GM23338 (cell line): ENCODE data around the gene NPAS3. TPM values are rescaled to one million over a fixed set of nuclear protein-coding genes. Genes with fewer than 3 reads are reported as not detected.

Experiments used
- ATAC-seq: fragments of 200-7000 bp; cut with Tn5 transposase; 3 replicates; pipeline ENCODE4 v1.9.1; 2020
- DNase-seq: peaks from one replicate; pipeline ENCODE4 v3.0.0-alpha.2; 2015; ENCODE audit warnings: low spot score
- H2AFZ ChIP-seq: fragments of 200-600 bp; sonication (generic); 2 replicates; pipeline ENCODE4 v1.8.0; 2016; ENCODE audit warnings: antibody characterized with exemption, mild to moderate bottlenecking, moderate library complexity
- H3F3A ChIP-seq: fragments of 200-600 bp; sonication (generic); replicated peaks from 2 replicates; pipeline ENCODE4 v1.8.0; 2017; ENCODE audit warnings: antibody characterized with exemption, mixed run types, low read depth
- H3K27ac ChIP-seq: fragments of 200-600 bp; sonication (generic); 2 replicates; pipeline ENCODE4 v1.6.1; 2016; ENCODE audit warnings: low read depth
- H3K27me3 ChIP-seq: fragments of 200-600 bp; sonication (generic); 2 replicates; pipeline ENCODE4 v1.8.0; 2016; ENCODE audit warnings: mild to moderate bottlenecking, mixed run types, moderate library complexity; ENCODE audit not compliant: insufficient read depth
- H3K36me3 ChIP-seq: fragments of 200-600 bp; sonication (generic); 2 replicates; pipeline ENCODE4 v1.8.0; 2016; ENCODE audit warnings: mild to moderate bottlenecking; ENCODE audit not compliant: insufficient read depth
- H3K4me1 ChIP-seq: fragments of 200-600 bp; sonication (generic); 2 replicates; pipeline ENCODE4 v1.8.0; 2016; ENCODE audit warnings: mild to moderate bottlenecking, moderate library complexity; ENCODE audit not compliant: insufficient read depth
- H3K4me2 ChIP-seq: fragments of 200-600 bp; sonication (generic); 2 replicates; pipeline ENCODE4 v1.7.1; 2017; ENCODE audit warnings: mixed run types
- H3K4me3 ChIP-seq: fragments of 200-600 bp; sonication (generic); 2 replicates; pipeline ENCODE4 v1.6.1; 2016; ENCODE audit warnings: mixed run types
- H3K79me2 ChIP-seq: fragments of 200-600 bp; sonication (generic); replicated peaks from 2 replicates; pipeline ENCODE4 v1.8.0; 2017; ENCODE audit warnings: mild to moderate bottlenecking; ENCODE audit not compliant: insufficient read depth
- H3K9me2 ChIP-seq: fragments of 200-600 bp; sonication (generic); 2 replicates; pipeline ENCODE4 v1.8.0; 2017; ENCODE audit not compliant: insufficient read depth
- H4K20me1 ChIP-seq: fragments of 200-600 bp; sonication (generic); replicated peaks from 2 replicates; pipeline ENCODE4 v1.8.0; 2017; ENCODE audit warnings: mild to moderate bottlenecking; ENCODE audit not compliant: insufficient read depth
- H3K27ac Mint-ChIP-seq: 2 replicates; pipeline ENCODE4 v1.8.0; 2020; ENCODE audit warnings: inconsistent platforms, mild to moderate bottlenecking, moderate library complexity, mixed read lengths
- H3K27me3 Mint-ChIP-seq: 3 replicates; pipeline ENCODE4 v1.8.0; 2022; ENCODE audit warnings: low read depth, mild to moderate bottlenecking, moderate library complexity, mixed read lengths, inconsistent platforms; ENCODE audit not compliant: insufficient read depth, poor library complexity
- H3K36me3 Mint-ChIP-seq: 3 replicates; pipeline ENCODE4 v1.8.0; 2021; ENCODE audit warnings: low read depth, mild to moderate bottlenecking, inconsistent platforms, moderate library complexity, mixed read lengths
- H3K4me1 Mint-ChIP-seq: 3 replicates; pipeline ENCODE4 v1.8.0; 2020; ENCODE audit warnings: mild to moderate bottlenecking, inconsistent platforms, mixed read lengths
- H3K4me3 Mint-ChIP-seq: 3 replicates; pipeline ENCODE4 v1.8.0; 2021; ENCODE audit warnings: moderate library complexity, mild to moderate bottlenecking, inconsistent platforms, mixed read lengths
- H3K9me3 Mint-ChIP-seq: 3 replicates; pipeline ENCODE4 v1.8.0; 2020; ENCODE audit warnings: moderate library complexity, mild to moderate bottlenecking, inconsistent platforms, mixed read lengths
- CREB1 ChIP-seq: fragments of 250-450 bp; sonication (Bioruptor Pico); IDR thresholded peaks from 2 replicates; pipeline ENCODE4 v1.5.0; 2020; ENCODE audit warnings: low read depth, mild to moderate bottlenecking, moderate library complexity
- EZH2phosphoT487 ChIP-seq: fragments of 200-600 bp; sonication (generic); IDR thresholded peaks from one replicate; pipeline ENCODE4 v1.8.1; 2018; ENCODE audit warnings: antibody characterized with exemption; ENCODE audit not compliant: unreplicated experiment
- JUNB ChIP-seq: IDR thresholded peaks from one replicate; pipeline ENCODE4 v1.6.1; 2016; ENCODE audit warnings: antibody characterized with exemption; ENCODE audit not compliant: unreplicated experiment
- NANOG ChIP-seq: IDR thresholded peaks from 2 replicates; pipeline ENCODE4 v1.6.1; 2016; ENCODE audit warnings: antibody characterized with exemption, borderline replicate concordance
- STAT1 ChIP-seq: IDR thresholded peaks from one replicate; pipeline ENCODE4 v1.6.1; 2016; ENCODE audit warnings: antibody characterized with exemption; ENCODE audit not compliant: unreplicated experiment
- ZNF114 ChIP-seq: fragments of 250-450 bp; sonication (Bioruptor Pico); IDR thresholded peaks from 2 replicates; pipeline ENCODE4 v1.5.0; 2020; ENCODE audit warnings: mild to moderate bottlenecking, moderate library complexity
- ZNF331 ChIP-seq: fragments of 250-450 bp; sonication (Bioruptor Pico); IDR thresholded peaks from 2 replicates; pipeline ENCODE4 v1.5.0; 2020; ENCODE audit warnings: low read depth, mild to moderate bottlenecking, moderate library complexity
- polyA plus RNA-seq: library from polyadenylated mRNA; unstranded; fragments of >200 nt; fragmentation: Nextera tagmentation; extraction: Ambion mirVana; gene quantifications from 2 replicates; pipeline ENCODE4 v1.2.1, GENCODE V29; 2016
- total RNA-seq: library from RNA; depleted of rRNA; stranded (reverse); fragments of >200 nt; shearing (Covaris generic); gene quantifications from 2 replicates; pipeline ENCODE4 v1.2.3, GENCODE V29; 2014
- TF ChIP-seq, protein P1 (sequence below): IDR thresholded peaks from 2 replicates; pipeline ENCODE4 v1.6.1; 2016; ENCODE audit warnings: antibody characterized with exemption
- TF ChIP-seq, protein P2 (sequence below), 2 experiments: fragments of 200-600 bp in 1 of 2; sonication (generic) in 1 of 2; conservative IDR thresholded peaks; 2 replicates each; pipeline versions ENCODE4 v1.5.1 to v1.6.1; 2016 to 2017; ENCODE audit warnings: antibody characterized with exemption in 2 of 2, low read depth in 2 of 2, mild to moderate bottlenecking in 2 of 2, moderate library complexity in 1 of 2
- TF ChIP-seq, protein P3 (sequence below): IDR thresholded peaks from one replicate; pipeline ENCODE4 v1.6.1; 2018; ENCODE audit warnings: antibody characterized with exemption; ENCODE audit not compliant: unreplicated experiment

The NPAS3 gene
- total and polyA plus RNA-seq, 2 experiments from 2014 or later, result 0.17 to 0.19 TPM

DNA sequence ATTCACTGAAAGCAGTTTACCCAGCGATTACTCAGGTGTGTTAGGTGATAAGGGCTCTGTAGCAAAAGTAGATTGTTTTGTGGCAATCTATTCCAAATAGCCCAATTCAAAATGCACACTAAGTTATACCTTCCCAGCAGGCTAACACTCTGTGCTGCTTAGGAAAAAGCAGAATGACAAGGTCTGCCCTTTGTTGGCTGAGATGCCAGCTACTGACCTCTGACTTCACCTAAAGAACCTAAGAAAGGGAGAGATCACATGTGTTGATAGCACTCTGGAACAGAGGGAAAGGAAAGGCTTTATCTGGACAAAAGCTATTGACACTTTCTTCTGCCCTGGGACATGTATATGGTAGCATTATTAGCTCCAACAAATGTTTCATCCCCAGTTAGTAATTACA lies 609.9 kb downstream of the NPAS3 start:
- no peaks in the 10 kb centered on the region for H3K36me3 Mint-ChIP-seq
- H3F3A ChIP-seq, result no peaks in the 10 kb centered on the region
- no peaks in the 10 kb centered on the region for H4K20me1 ChIP-seq
- H3K4me1 ChIP-seq, result peaks cover 10% of the 10 kb centered on the region; the same call in 1 of the 2 replicates
- H3K27me3 ChIP-seq, result no peaks in the 10 kb centered on the region
- no peaks in the 10 kb centered on the region for H3K9me3 Mint-ChIP-seq
- H3K27ac Mint-ChIP-seq, result no peak overlapping the region
- no peak overlapping the region for H3K27ac ChIP-seq
- H3K4me2 ChIP-seq, result no peak overlapping the region
- no peak overlapping the region for H3K4me3 Mint-ChIP-seq
- H3K9me2 ChIP-seq, result no peaks in the 10 kb centered on the region
- H3K79me2 ChIP-seq, result no peaks in the 10 kb centered on the region
- H3K4me1 Mint-ChIP-seq, result peaks cover 16% of the 10 kb centered on the region
- H3K4me3 ChIP-seq, result no peak overlapping the region
- DNase-seq, result no peak
- ATAC-seq, result no peak
- no peaks in the 10 kb centered on the region for H3K36me3 ChIP-seq
- no peak for TF ChIP-seq ZNF114
- TF ChIP-seq, protein P1, sequence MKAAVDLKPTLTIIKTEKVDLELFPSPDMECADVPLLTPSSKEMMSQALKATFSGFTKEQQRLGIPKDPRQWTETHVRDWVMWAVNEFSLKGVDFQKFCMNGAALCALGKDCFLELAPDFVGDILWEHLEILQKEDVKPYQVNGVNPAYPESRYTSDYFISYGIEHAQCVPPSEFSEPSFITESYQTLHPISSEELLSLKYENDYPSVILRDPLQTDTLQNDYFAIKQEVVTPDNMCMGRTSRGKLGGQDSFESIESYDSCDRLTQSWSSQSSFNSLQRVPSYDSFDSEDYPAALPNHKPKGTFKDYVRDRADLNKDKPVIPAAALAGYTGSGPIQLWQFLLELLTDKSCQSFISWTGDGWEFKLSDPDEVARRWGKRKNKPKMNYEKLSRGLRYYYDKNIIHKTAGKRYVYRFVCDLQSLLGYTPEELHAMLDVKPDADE, result no peak
- TF ChIP-seq JUNB, result no peak
- TF ChIP-seq STAT1, result no peak
- no peak for TF ChIP-seq ZNF331 (CRISPR knock-in tag)
- H3K27me3 Mint-ChIP-seq, result no peaks in the 10 kb centered on the region
- no peak overlapping the region for H2AFZ ChIP-seq

DNA sequence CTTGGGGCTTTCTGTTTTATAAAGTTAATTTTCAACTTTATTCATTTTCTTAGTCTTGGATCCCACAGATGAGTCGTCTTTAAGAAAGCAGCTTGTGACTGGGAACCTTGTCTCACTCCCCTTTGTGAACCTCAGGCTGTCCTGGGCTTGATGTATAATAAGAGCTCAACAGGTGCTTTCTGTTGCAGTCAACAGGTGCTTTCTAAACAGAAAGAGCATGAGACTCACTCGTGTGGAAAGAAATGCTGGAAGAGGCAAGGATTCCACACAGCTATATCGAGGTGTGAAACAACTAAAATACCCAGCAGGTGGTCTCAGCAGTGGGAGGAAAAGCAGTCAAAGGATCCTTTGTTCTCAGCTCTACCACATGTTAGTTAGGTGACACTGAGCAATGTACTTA lies 613.3 kb downstream of the NPAS3 start:
- no peaks in the 10 kb centered on the region for H4K20me1 ChIP-seq
- no peak overlapping the region; the same call in 1 of the 2 replicates for H3K27ac ChIP-seq
- H3K36me3 Mint-ChIP-seq, result no peaks in the 10 kb centered on the region
- H3K4me2 ChIP-seq, result no peak overlapping the region
- peaks cover 10% of the 10 kb centered on the region; the same call in 1 of the 2 replicates for H3K4me1 ChIP-seq
- H3K4me3 ChIP-seq, result no peak overlapping the region
- no peaks in the 10 kb centered on the region for H3K9me3 Mint-ChIP-seq
- H3K79me2 ChIP-seq, result no peaks in the 10 kb centered on the region
- H3F3A ChIP-seq, result no peaks in the 10 kb centered on the region
- H3K27ac Mint-ChIP-seq, result no peak overlapping the region
- H3K27me3 Mint-ChIP-seq, result no peaks in the 10 kb centered on the region
- peaks cover 18% of the 10 kb centered on the region for H3K4me1 Mint-ChIP-seq
- ATAC-seq (peak; percentile 93), DNase-seq (peak; percentile 48)
- no peaks in the 10 kb centered on the region for H3K36me3 ChIP-seq
- no peak overlapping the region for H3K4me3 Mint-ChIP-seq
- H2AFZ ChIP-seq, result no peak overlapping the region
- H3K27me3 ChIP-seq, result no peaks in the 10 kb centered on the region
- H3K9me2 ChIP-seq, result no peaks in the 10 kb centered on the region
- TF ChIP-seq, protein P2, sequence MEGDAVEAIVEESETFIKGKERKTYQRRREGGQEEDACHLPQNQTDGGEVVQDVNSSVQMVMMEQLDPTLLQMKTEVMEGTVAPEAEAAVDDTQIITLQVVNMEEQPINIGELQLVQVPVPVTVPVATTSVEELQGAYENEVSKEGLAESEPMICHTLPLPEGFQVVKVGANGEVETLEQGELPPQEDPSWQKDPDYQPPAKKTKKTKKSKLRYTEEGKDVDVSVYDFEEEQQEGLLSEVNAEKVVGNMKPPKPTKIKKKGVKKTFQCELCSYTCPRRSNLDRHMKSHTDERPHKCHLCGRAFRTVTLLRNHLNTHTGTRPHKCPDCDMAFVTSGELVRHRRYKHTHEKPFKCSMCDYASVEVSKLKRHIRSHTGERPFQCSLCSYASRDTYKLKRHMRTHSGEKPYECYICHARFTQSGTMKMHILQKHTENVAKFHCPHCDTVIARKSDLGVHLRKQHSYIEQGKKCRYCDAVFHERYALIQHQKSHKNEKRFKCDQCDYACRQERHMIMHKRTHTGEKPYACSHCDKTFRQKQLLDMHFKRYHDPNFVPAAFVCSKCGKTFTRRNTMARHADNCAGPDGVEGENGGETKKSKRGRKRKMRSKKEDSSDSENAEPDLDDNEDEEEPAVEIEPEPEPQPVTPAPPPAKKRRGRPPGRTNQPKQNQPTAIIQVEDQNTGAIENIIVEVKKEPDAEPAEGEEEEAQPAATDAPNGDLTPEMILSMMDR (conservative IDR thresholded peaks at IDR 0.05; ENCODE audit: low read depth in 2 of 2), result no peak
- no peak for TF ChIP-seq NANOG
- TF ChIP-seq, protein P1, result no peak
- TF ChIP-seq STAT1, result no peak
- TF ChIP-seq CREB1 (CRISPR knock-in tag), result no peak
- TF ChIP-seq EZH2phosphoT487, result no peak
- TF ChIP-seq, protein P3, sequence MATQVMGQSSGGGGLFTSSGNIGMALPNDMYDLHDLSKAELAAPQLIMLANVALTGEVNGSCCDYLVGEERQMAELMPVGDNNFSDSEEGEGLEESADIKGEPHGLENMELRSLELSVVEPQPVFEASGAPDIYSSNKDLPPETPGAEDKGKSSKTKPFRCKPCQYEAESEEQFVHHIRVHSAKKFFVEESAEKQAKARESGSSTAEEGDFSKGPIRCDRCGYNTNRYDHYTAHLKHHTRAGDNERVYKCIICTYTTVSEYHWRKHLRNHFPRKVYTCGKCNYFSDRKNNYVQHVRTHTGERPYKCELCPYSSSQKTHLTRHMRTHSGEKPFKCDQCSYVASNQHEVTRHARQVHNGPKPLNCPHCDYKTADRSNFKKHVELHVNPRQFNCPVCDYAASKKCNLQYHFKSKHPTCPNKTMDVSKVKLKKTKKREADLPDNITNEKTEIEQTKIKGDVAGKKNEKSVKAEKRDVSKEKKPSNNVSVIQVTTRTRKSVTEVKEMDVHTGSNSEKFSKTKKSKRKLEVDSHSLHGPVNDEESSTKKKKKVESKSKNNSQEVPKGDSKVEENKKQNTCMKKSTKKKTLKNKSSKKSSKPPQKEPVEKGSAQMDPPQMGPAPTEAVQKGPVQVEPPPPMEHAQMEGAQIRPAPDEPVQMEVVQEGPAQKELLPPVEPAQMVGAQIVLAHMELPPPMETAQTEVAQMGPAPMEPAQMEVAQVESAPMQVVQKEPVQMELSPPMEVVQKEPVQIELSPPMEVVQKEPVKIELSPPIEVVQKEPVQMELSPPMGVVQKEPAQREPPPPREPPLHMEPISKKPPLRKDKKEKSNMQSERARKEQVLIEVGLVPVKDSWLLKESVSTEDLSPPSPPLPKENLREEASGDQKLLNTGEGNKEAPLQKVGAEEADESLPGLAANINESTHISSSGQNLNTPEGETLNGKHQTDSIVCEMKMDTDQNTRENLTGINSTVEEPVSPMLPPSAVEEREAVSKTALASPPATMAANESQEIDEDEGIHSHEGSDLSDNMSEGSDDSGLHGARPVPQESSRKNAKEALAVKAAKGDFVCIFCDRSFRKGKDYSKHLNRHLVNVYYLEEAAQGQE, result no peak
